SJSA1 (cell line): ENCODE data around the gene SHB. TPM values are rescaled to one million over a fixed set of nuclear protein-coding genes. Genes with fewer than 3 reads are reported as not detected.

Experiments used
- DNase-seq, 2 experiments: peaks; one replicate each; pipeline ENCODE4 v3.0.0-alpha.2; 2015 to 2020; ENCODE audit warnings: low spot score in 2 of 2, low read depth in 1 of 2
- H3K27ac ChIP-seq: fragments of 250-450 bp; sonication (Bioruptor Pico); 2 replicates; pipeline ENCODE4 v1.5.1; 2020; ENCODE audit warnings: mild to moderate bottlenecking, moderate library complexity
- H3K27me3 ChIP-seq: fragments of 250-450 bp; sonication (Bioruptor Pico); replicated peaks from 2 replicates; pipeline ENCODE4 v1.5.1; 2020; ENCODE audit warnings: mild to moderate bottlenecking, moderate library complexity
- H3K36me3 ChIP-seq: fragments of 250-450 bp; sonication (Bioruptor Pico); 2 replicates; pipeline ENCODE4 v1.5.1; 2020; ENCODE audit warnings: mild to moderate bottlenecking
- H3K4me1 ChIP-seq: fragments of 250-450 bp; sonication (Bioruptor Pico); replicated peaks from 2 replicates; pipeline ENCODE4 v1.6.1; 2021; ENCODE audit warnings: mild to moderate bottlenecking
- H3K4me3 ChIP-seq: fragments of 250-450 bp; sonication (Bioruptor Pico); 2 replicates; pipeline ENCODE4 v1.5.1; 2020; ENCODE audit warnings: mild to moderate bottlenecking
- H3K9me3 ChIP-seq: fragments of 250-450 bp; sonication (Bioruptor Pico); replicated peaks from 2 replicates; pipeline ENCODE4 v1.5.1; 2020; ENCODE audit warnings: mild to moderate bottlenecking
- total RNA-seq: library from RNA; depleted of rRNA; stranded (reverse); fragments of >200 nt; shearing (Covaris generic); gene quantifications from 2 replicates; pipeline ENCODE4 v1.2.3, GENCODE V29; 2014

Gene SHB
- total RNA-seq, 1 experiment from 2014 or later: 19.3 TPM

DNA sequence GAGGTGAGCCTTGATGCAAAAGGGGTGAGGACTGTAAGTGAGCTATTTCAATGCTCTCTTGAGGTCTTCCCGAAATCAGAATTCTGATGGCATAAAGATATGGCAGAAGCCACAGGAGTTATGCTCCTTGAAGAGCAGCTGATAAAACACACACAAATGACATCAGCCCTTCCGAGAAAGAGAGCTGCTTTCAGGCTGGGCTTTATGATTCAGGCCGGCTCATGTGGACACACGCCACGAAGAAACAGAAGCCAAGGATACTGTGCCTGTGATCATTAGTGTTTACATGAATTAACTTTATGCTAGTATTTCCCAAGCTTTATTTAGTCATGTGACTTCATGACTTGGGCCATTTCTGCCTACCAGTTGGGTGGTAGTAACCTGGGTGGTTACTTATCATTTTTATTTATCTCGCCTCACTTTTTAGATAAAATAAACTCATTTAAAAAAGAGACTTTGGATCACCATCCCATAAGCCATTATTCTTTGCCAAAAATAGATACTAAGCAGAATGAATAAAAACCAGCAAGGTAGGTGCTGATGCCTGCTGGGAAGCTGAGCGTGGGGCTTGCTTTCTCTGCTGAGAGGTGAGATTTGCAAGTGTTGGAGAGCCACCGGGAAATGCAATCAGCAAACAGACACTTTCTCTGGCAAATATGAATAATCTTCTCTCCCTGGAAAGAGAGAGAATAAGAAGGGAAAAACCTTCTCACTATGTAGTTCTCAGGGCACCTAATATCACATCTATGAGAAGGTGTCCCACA is 92.1 kb downstream of the SHB start:
- DNase-seq: peak in 1 of 2 experiments; percentile 54
- no peaks in the 10 kb centered on the region for H3K9me3 ChIP-seq
- no peaks in the 10 kb centered on the region for H3K27me3 ChIP-seq
- peaks cover 47% of the 10 kb centered on the region for H3K4me1 ChIP-seq
- H3K36me3 ChIP-seq: peaks cover 28% of the 10 kb centered on the region
- peak overlapping the region; percentile 5; the same call in 1 of the 2 replicates for H3K27ac ChIP-seq
- no peak overlapping the region for H3K4me3 ChIP-seq

DNA sequence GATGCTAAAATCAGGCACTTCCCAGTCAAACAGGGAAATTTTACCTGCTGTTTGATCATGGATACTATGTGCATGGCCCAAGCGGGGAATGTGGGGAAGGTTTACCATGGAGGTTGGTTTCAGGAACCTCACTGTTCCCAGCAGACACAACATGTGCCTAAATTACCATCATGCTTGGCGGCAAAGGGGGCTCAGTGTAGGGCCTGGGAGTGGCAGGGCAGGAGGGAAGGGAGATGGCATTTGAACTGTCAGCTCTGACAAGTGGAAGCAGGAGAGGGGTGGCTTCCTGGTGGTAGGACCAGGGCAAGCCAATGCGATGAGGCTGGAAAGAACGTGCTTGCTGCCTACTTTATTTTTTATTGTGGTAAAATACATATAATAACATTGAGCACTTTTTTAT is 93.4 kb downstream of the SHB start:
- Histone ChIP-seq H3K4me1 (peaks cover 46% of the 10 kb centered on the region), H3K27me3 (no peaks in the 10 kb centered on the region), H3K9me3 (no peaks in the 10 kb centered on the region), H3K4me3 (no peak overlapping the region), H3K36me3 (peaks cover 24% of the 10 kb centered on the region), H3K27ac (no peak overlapping the region)
- no peak for DNase-seq

DNA sequence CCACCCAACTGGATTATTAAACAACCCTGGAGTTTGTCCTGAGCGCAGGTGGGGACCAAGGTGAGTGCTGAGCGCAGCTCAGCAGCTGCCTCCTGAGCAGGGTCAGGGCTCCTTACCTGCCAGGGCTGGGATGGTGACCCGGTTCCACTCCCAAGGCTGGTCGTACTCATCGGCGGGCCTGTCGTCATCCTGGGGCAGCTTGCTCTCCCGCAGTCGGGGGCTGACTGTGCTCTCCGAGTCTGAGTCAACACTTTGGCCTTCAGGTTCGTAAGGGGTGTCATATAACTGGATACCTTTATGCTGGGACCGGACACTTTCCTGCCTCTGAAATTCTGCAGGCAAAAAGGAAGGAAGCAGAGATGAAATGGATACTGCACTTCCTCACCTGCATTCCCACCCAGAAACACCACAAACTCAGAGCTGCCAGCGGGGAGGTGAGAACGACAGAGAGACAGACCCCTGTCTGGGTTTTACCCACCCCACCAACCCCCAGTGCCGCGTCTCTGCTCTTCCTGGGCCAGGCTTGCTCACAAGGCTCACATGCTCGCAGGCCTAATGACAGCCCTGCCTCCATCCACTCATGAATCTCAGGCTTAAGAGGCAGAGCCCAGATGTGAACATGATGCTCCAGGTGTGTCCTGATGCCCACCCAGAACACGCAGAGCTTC is 94.4 kb downstream of the SHB start:
- Histone ChIP-seq H3K4me1 (peaks cover 36% of the 10 kb centered on the region), H3K27me3 (no peaks in the 10 kb centered on the region), H3K36me3 (peaks cover 24% of the 10 kb centered on the region), H3K4me3 (no peak overlapping the region), H3K9me3 (no peaks in the 10 kb centered on the region), H3K27ac (peak overlapping the region; percentile 39)
- DNase-seq: peak in 1 of 2 experiments; percentile 64

DNA sequence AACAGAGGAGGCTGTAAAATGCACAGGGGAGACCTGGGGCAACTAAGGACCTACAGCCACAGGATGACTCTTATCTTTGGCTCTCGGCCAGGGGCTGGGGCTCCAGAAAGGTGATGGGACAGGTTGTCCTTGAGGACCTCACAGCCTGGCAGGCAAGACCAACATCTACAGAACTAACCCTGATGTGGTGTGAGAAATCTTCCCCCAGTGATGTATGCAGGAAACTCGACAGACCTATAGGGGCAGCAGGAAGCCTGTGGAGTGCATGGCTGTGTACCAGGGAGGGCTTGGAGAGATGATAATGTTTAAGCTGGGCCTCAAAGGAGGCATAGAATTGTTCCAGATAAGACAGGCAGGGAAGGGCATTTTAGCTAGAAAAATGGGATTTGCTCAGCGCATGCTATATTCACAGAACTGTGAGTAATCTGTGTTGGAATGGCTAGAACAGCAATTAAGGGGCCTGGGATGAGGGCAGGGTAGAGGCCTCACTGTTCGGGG is 96.6 kb downstream of the SHB start:
- Histone ChIP-seq H3K27ac (no peak overlapping the region), H3K9me3 (no peaks in the 10 kb centered on the region), H3K27me3 (no peaks in the 10 kb centered on the region), H3K4me1 (peaks cover 35% of the 10 kb centered on the region), H3K36me3 (peaks cover 35% of the 10 kb centered on the region), H3K4me3 (no peak overlapping the region)
- DNase-seq: no peak

DNA sequence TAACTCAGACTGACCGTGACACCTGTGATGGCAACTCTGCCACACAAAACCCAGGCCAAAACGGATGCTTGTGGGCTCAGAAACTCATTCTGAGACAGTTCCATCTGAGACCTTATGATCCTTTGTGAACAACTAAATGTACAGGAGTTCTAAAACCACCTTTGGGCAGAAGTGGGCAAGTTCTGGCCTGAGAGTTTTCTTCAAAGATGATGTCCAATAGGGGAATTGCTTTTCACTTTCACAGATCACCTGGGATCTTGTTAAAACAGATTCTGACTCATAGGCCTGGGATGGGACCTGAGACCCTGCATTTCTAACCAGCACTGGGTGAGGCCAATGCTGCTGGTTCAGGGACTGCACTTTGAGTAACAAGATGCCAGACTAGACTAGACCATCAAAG is 97.3 kb downstream of the SHB start:
- H3K4me1 ChIP-seq: peaks cover 28% of the 10 kb centered on the region
- H3K9me3 ChIP-seq: no peaks in the 10 kb centered on the region
- no peak overlapping the region for H3K4me3 ChIP-seq
- no peak overlapping the region for H3K27ac ChIP-seq
- DNase-seq: no peak
- H3K36me3 ChIP-seq: peaks cover 40% of the 10 kb centered on the region
- H3K27me3 ChIP-seq: no peaks in the 10 kb centered on the region

DNA sequence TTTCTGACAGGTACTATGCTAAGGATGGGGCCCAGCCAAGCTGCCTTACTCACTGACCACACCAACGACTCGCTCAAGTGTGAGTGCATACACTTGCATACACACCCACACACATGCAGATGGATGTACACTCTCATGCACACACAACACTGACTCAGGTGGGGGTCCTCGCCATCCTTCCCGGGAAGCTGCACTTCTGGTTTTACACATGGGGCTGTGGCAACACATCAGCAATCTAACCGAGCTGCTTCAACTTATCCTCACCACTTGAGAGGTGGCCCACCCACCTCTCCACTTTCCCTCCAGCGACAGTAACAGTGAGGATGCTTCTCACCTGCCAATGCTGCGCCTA is 97.9 kb downstream of the SHB start:
- Histone ChIP-seq H3K4me1 (peaks cover 22% of the 10 kb centered on the region), H3K4me3 (no peak overlapping the region), H3K27ac (no peak overlapping the region), H3K36me3 (peaks cover 40% of the 10 kb centered on the region), H3K27me3 (no peaks in the 10 kb centered on the region), H3K9me3 (no peaks in the 10 kb centered on the region)
- no peak for DNase-seq

DNA sequence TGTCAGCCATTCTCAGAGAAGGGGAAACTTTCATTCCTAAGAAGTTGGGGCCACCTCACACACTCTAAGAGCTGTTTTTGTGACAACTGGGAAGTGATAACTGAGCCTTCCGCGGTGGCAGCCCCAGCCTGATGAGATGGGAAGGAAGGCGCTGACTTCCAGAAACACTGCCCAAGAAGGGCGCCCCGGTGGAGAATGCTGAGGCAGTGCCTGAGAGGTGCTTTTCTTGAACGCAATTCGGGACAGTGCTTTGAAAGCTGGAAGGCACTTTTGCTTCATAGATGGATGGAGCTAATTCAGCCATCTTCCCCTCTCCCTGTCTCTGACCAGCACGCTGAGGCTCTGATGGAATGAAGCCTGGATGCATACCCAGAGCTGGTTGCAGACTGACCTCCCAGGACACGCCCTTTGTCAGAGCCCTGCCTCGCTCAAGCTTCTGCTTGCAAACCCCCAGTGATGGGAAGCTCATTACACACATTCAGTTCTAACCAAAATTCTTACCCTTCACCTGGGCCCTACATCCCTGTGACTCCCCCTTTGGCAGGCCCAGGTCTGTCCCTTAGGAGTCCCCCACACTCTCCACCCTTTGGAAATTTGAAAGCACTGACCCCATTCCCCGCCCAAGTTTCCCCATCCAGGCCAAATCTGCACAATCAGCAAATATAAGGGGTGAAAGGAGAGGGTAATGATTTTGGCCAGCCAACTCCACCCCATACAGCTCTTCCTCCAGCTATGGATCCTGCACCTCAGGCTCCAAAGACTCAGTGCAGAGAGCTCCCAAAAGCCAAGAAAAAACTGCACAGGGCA is 98.5 kb downstream of the SHB start:
- no peak overlapping the region for H3K4me3 ChIP-seq
- H3K27ac ChIP-seq: no peak overlapping the region
- H3K27me3 ChIP-seq: no peaks in the 10 kb centered on the region
- peaks cover 40% of the 10 kb centered on the region for H3K36me3 ChIP-seq
- H3K9me3 ChIP-seq: no peaks in the 10 kb centered on the region
- DNase-seq: no peak
- peaks cover 19% of the 10 kb centered on the region for H3K4me1 ChIP-seq

DNA sequence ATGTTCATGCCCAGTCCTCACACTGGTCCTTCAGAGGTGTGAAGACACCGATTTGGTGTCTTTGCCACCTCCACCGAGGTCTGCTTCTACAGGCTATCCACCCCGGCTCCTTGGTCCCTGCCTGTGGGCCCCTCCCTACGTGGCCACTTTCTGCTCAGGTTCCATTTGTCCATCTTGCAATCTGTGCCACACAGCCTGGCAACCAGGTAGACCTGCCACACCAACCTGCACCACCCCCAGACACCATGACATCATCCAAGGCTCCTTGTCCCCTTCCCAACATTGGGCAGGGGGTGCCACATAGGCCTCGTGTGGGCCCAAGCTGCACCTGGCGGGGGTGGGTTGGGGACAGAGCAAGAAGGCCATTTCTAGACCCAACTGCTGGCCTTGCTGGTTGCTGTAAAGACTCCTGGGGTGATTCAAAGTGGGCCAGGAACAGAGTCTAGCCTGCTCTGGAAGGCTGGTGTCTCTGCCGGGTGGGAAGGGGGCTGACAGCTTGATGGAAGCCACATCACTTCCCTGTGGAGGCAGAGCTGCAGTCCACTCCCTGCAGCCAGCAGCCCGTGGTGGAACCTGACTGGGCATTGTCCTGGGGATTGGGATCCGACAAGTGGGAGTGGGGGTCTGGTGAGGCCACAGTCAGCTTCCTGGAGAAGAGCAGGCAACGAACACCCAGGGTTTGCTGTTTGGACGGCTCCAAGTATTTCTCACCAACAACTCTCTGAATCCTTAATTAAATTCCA is 99.3 kb downstream of the SHB start:
- Histone ChIP-seq H3K4me1 (peaks cover 16% of the 10 kb centered on the region), H3K9me3 (no peaks in the 10 kb centered on the region), H3K36me3 (peaks cover 37% of the 10 kb centered on the region), H3K27me3 (no peaks in the 10 kb centered on the region), H3K4me3 (no peak overlapping the region), H3K27ac (no peak overlapping the region)
- DNase-seq: no peak

DNA sequence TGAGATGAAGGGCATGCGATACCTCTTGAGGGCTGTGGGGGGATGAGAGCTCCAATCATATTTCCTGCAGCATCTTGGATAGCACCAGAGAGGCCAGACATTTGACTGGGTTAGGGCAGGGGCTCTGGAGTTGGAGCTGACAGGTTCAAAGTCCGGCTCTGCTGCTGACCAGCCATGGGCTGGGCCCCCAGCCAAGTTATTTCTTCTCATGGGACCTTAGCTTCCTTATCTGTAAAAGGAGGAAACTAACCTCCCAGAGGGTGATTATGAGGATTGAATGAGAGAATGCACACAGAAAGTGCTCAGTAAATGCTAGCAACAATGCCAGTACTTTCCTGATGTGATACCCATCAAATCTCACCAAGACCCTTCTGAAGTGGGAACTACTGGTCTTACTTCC is 99.9 kb downstream of the SHB start:
- H3K27ac ChIP-seq: no peak overlapping the region
- H3K9me3 ChIP-seq: no peaks in the 10 kb centered on the region
- peaks cover 15% of the 10 kb centered on the region; the same call in 1 of the 2 replicates for H3K4me1 ChIP-seq
- H3K27me3 ChIP-seq: no peaks in the 10 kb centered on the region
- no peak overlapping the region for H3K4me3 ChIP-seq
- DNase-seq: no peak
- peaks cover 33% of the 10 kb centered on the region for H3K36me3 ChIP-seq

DNA sequence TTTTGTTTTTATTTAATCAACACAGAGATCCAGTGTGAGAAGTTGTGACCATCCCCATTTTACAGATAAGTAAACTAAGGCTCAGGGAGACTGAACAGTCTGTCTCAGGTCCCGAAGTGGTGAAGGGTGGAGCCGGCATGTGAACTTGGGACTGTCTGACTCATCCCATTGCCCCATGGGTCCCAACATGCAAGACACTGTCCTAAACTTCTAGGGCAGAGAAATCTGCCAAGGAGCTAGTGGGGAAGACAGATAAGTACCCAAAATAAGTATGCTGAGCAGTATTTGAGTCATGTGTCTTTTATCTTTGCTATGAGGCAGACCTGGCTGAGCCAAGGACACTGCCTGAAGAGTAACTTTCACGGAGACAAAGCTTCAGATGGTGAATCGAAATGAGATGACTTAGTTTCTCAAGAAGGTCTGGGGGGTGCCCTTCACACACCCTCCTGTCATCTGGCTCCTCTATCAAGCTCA is 100.8 kb downstream of the SHB start:
- H3K4me1 ChIP-seq: peaks cover 15% of the 10 kb centered on the region; the same call in 1 of the 2 replicates

DNA sequence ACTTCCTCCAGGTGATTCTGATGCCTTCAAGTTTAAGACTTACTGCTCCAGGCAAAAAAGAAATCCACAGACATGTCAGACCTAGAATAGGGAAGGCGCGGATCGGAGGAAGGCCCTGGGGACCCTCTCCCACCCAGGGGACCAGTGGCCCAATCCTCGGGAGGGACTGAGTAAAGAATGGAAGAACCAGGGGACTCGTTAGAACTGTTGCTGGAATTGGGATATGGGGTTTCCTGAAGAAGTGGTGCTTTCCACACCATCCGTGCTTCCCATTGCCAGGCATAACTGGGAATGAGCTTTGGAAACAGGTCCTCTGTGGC is 101.3 kb downstream of the SHB start:
- no peak for DNase-seq
- no peaks in the 10 kb centered on the region for H3K27me3 ChIP-seq
- peaks cover 28% of the 10 kb centered on the region for H3K36me3 ChIP-seq
- no peaks in the 10 kb centered on the region for H3K9me3 ChIP-seq
- H3K27ac ChIP-seq: no peak overlapping the region
- H3K4me1 ChIP-seq: peaks cover 15% of the 10 kb centered on the region; the same call in 1 of the 2 replicates
- H3K4me3 ChIP-seq: no peak overlapping the region

More for the DNA sequence above, 100.8 kb downstream of the SHB start:
- H3K4me3 ChIP-seq: no peak overlapping the region
- no peak overlapping the region for H3K27ac ChIP-seq
- DNase-seq: no peak
- no peaks in the 10 kb centered on the region for H3K27me3 ChIP-seq
- H3K36me3 ChIP-seq: peaks cover 31% of the 10 kb centered on the region
- no peaks in the 10 kb centered on the region for H3K9me3 ChIP-seq

DNA sequence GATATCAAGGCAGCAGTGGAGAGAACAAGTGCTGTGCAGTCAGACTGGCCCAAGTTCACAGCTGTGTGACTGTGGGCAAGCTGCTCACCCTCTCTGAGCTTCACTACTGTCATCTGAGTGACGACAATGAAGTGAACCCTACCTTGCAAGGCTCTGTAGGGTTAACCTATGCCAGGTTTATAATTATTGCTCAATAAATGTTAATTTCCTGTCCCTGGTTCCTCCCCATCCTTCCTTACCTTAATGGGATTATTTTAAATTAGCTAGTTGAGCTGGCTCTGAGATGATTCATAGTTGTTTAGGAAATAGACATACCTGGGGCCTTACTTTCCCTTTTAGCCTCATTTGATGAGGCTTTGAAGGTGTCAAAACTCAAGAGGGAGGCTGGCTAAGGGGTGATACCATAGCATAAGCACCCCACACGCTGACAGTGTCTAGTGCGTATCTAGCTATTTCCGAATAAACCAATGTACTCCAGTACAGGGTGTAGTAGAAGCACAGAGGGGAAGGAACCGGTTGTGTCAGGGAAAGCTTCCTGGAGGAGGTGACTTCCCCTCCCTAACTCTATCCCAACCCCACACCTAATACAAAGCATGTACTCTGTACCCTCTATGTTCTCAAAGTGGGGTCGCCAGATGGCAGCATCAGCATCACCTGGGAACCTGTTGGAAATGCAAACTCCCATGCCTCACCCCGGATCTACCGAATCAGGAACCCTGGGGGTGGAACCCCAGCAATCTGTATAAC is 101.8 kb downstream of the SHB start:
- Histone ChIP-seq H3K4me3 (no peak overlapping the region), H3K9me3 (no peaks in the 10 kb centered on the region), H3K36me3 (peaks cover 23% of the 10 kb centered on the region), H3K27me3 (no peaks in the 10 kb centered on the region), H3K4me1 (peaks cover 15% of the 10 kb centered on the region; the same call in 1 of the 2 replicates), H3K27ac (no peak overlapping the region)
- no peak for DNase-seq
